Retinal pigment epithelial cell (primary cell): ENCODE results near the gene SDF2.

Experiments used
- DNase-seq: peaks from one replicate; pipeline ENCODE4 v3.0.0-alpha.2; 2010; ENCODE audit warnings: low read depth
- H3K4me3 ChIP-seq: 2 replicates; pipeline ENCODE4 v1.5.1; 2011; ENCODE audit warnings: mild to moderate bottlenecking, low read length, control low read depth, moderate library complexity
- TF ChIP-seq, protein P1 (sequence below): conservative IDR thresholded peaks from 2 replicates; pipeline ENCODE4 v1.5.1; 2011; ENCODE audit warnings: low read depth, low read length, control low read depth, inconsistent platforms

SDF2 gene

DNA sequence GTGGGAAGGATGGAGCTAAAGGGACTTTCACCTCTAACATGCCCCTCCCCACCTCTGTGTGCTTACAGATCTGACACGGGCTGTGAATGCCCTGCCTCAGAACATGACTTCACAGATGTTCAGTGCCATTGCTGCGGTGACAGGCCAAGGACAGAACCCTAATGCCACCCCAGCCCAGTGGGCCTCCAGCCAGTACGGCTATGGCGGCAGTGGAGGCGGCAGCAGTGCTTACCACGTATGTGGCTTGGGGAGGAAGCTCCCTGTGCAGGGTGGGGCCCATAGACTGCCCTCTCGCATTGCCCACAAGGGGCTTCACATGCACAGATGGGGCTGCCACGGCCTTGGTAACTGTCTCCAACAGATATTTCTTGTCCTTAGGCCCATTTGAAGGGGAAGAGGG is 38.6 kb upstream of the SDF2 start:
- TF ChIP-seq, protein P1, sequence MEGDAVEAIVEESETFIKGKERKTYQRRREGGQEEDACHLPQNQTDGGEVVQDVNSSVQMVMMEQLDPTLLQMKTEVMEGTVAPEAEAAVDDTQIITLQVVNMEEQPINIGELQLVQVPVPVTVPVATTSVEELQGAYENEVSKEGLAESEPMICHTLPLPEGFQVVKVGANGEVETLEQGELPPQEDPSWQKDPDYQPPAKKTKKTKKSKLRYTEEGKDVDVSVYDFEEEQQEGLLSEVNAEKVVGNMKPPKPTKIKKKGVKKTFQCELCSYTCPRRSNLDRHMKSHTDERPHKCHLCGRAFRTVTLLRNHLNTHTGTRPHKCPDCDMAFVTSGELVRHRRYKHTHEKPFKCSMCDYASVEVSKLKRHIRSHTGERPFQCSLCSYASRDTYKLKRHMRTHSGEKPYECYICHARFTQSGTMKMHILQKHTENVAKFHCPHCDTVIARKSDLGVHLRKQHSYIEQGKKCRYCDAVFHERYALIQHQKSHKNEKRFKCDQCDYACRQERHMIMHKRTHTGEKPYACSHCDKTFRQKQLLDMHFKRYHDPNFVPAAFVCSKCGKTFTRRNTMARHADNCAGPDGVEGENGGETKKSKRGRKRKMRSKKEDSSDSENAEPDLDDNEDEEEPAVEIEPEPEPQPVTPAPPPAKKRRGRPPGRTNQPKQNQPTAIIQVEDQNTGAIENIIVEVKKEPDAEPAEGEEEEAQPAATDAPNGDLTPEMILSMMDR: no peak
- H3K4me3 ChIP-seq: no peak overlapping the region
- no peak for DNase-seq

DNA sequence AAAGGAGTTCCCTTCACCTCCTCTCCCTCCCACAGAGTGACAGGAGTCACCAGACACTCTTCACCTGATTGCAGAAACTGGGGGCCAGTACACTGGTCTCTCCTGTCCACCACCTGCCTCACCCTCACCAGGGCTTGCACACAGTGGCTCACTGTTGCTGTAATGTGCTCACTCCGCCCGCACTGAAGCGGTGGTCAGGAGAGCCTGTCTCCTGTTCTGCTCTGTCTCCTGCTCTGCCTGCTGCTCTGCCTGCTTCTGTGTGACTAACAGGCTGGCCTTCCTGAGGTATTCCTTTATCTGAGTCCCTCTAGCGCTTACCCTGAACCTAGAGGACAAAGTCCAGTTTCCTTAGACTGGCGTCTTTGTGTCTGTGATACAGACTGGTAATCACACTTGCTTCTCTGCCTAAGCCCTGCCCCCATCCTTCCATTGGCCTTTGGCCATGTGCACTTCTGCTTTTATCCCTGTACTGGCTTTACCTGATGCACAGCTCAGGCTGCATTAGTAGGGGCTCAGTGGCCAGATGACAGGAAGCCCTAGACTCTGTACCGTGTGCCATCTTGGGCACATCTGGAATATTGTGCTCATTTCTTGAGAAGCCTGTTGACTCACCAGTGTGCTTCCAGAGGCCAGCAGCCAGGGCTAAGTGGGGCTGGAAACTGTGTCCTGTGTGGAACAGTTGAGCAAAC is 36.7 kb upstream of the SDF2 start:
- H3K4me3 ChIP-seq: no peak overlapping the region
- DNase-seq: no peak
- TF ChIP-seq, protein P1: no peak

DNA sequence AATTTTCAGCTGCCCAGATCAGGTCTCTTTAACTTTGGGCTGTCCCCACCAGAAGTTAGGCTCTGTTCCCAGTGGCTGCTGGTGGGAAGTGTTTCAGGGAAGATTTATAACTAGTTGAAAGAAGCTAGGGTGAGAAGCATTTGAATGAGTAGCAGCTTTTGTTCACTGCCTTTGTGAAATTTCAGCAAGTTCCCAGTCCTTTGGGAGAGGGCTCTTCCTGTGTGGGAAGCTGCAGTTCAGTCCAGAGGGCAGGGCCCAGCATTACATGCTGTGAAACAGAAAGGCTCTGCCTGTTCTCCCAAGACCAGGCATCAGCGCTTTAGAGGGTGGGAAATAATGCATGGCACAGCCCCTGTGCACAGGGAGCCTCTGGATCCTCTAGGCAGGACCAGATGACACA is 32.2 kb upstream of the SDF2 start:
- no peak for DNase-seq
- no peak overlapping the region for H3K4me3 ChIP-seq
- TF ChIP-seq, protein P1: no peak

DNA sequence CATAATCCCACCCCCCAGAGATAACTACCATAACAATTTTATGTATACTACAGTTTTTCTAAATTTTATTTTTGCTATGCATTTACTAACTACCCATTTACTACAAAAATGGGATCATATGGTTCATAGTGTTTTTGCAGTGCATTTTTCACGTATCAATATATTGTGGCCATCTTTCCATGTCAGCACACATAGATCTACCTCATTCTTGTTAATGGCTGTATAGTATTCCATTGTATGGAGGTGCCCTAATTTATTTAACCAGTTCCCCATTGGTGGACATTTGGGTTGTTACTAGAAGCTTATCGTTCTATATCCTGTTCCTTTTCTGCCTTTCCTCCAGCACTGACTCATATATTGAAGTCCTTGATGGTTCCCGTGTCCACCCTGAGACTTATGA is 27.3 kb upstream of the SDF2 start:
- no peak overlapping the region for H3K4me3 ChIP-seq
- DNase-seq: no peak
- TF ChIP-seq, protein P1: no peak

DNA sequence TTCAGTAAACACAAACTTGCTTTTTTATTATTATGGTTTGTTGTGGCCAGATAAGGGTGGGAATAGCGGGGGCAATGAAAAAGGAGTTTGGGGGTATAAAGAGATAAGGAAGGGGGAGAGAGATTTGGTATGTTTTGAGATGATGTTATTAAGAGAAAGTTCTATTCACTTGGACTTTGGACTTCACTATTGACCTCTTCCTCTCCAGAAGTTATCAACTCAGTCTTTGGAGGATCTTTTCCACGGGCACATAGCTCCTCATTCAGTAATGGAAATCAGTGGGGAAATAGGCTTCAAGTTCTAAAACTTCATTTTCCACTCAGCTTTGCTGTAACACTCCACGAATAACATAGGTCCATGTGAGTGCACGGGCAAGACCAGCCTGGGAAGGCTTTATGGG is 26.8 kb upstream of the SDF2 start:
- TF ChIP-seq, protein P1: no peak
- no peak overlapping the region for H3K4me3 ChIP-seq

DNA sequence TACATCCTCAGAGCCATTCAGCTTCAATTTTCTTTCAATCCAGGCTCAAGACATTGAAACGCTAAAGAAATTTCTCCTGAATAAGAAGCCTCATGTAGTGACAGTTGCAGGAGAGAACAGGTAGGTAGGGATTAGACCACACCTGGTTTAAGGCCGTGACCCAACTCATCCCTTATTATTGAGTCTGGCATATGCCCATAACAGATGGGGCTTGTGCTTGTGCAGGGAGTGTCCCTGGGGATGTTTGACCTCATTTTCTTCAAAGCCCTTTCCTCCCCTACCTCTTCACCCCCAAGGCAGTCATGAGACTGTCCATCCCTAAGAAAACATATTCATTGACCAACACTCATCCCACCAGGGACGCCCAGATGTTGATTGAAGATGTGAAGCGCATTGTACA is 24.6 kb upstream of the SDF2 start:
- TF ChIP-seq, protein P1: no peak
- no peak for DNase-seq
- no peak overlapping the region for H3K4me3 ChIP-seq

More for the DNA sequence above, 26.8 kb upstream of the SDF2 start:
- DNase-seq: no peak

DNA sequence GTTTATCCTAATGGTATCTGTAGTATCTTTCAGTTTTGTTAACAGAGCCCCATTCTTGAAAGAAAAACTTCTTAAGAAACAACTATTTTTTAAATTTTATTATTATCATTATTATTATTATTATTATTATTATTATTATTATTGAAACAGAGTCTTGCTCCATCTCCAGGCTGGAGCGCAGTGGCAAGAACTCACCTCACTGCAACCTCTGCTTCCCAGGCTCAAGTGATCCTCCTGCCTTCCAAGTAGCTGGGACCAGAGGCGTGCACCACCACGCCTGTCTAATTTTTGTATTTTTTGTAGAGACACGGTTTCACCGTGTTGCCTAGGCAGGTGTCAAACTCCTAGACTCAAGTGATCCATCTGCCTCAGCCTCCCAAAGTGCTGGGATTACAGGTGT is 23.7 kb upstream of the SDF2 start:
- H3K4me3 ChIP-seq: no peak overlapping the region
- TF ChIP-seq, protein P1: no peak
- no peak for DNase-seq
